Loucy (cell line): ENCODE data around the gene IL6.

Experiments used
- H2AFZ ChIP-seq: fragments of 200-600 bp; sonication (generic); 2 replicates; pipeline ENCODE4 v1.6.0; 2016; ENCODE audit warnings: antibody characterized with exemption, mild to moderate bottlenecking, low read length, moderate library complexity
- H3F3A ChIP-seq: fragments of 200-600 bp; 2 replicates; pipeline ENCODE4 v1.6.0; 2016; ENCODE audit warnings: antibody characterized with exemption, low read depth, mild to moderate bottlenecking
- H3K27me3 ChIP-seq: fragments of 200-600 bp; sonication (generic); 2 replicates; pipeline ENCODE4 v1.6.1; 2014; ENCODE audit warnings: low read length, mild to moderate bottlenecking; ENCODE audit not compliant: insufficient read depth, poor library complexity, severe bottlenecking
- H3K36me3 ChIP-seq: fragments of 200-600 bp; sonication (generic); 2 replicates; pipeline ENCODE4 v1.6.1; 2016; ENCODE audit warnings: low read length; ENCODE audit not compliant: insufficient read depth
- H3K4me1 ChIP-seq: fragments of 200-600 bp; sonication (generic); 2 replicates; pipeline ENCODE4 v1.5.1; 2014; ENCODE audit warnings: low read length, mild to moderate bottlenecking; ENCODE audit not compliant: insufficient read depth, poor library complexity, severe bottlenecking
- H3K4me2 ChIP-seq: fragments of 200-600 bp; sonication (generic); 2 replicates; pipeline ENCODE4 v1.6.0; 2014; ENCODE audit warnings: antibody characterized with exemption, low read length, low read depth, mild to moderate bottlenecking; ENCODE audit not compliant: poor library complexity, severe bottlenecking
- H3K4me3 ChIP-seq: fragments of 200-600 bp; sonication (generic); 2 replicates; pipeline ENCODE4 v1.5.1; 2014; ENCODE audit warnings: low read length, mild to moderate bottlenecking, mixed read lengths; ENCODE audit not compliant: poor library complexity, severe bottlenecking
- H3K79me2 ChIP-seq: fragments of 200-600 bp; sonication (generic); 2 replicates; pipeline ENCODE4 v1.6.1; 2014; ENCODE audit warnings: low read length; ENCODE audit not compliant: insufficient read depth
- H3K9ac ChIP-seq: fragments of 200-600 bp; sonication (generic); 2 replicates; pipeline ENCODE4 v1.6.0; 2014; ENCODE audit warnings: mild to moderate bottlenecking, low read depth, low read length, moderate library complexity; ENCODE audit not compliant: poor library complexity, severe bottlenecking
- H3K9me2 ChIP-seq: fragments of 200-600 bp; sonication (generic); replicated peaks from 2 replicates; pipeline ENCODE4 v1.6.1; 2016; ENCODE audit warnings: low read depth, low read length, mixed read lengths
- H3K9me3 ChIP-seq: fragments of 200-600 bp; sonication (generic); 2 replicates; pipeline ENCODE4 v1.6.1; 2014; ENCODE audit warnings: mild to moderate bottlenecking, antibody characterized with exemption, low read length, low read depth; ENCODE audit not compliant: insufficient read depth
- H4K20me1 ChIP-seq: fragments of 200-600 bp; sonication (generic); 2 replicates; pipeline ENCODE4 v1.6.0; 2014; ENCODE audit warnings: antibody characterized with exemption, low read length, mild to moderate bottlenecking; ENCODE audit not compliant: insufficient read depth, poor library complexity, severe bottlenecking
- EZH2phosphoT487 ChIP-seq: fragments of 200-600 bp; IDR thresholded peaks from 2 replicates; pipeline ENCODE4 v1.6.1; 2018; ENCODE audit warnings: antibody characterized with exemption, mild to moderate bottlenecking, moderate library complexity, borderline replicate concordance
- TF ChIP-seq, protein P1 (sequence below): fragments of 200-600 bp; sonication (generic); conservative IDR thresholded peaks from 2 replicates; pipeline ENCODE4 v1.5.1; 2014; ENCODE audit warnings: mild to moderate bottlenecking, antibody characterized with exemption, low read length

The IL6 gene

DNA sequence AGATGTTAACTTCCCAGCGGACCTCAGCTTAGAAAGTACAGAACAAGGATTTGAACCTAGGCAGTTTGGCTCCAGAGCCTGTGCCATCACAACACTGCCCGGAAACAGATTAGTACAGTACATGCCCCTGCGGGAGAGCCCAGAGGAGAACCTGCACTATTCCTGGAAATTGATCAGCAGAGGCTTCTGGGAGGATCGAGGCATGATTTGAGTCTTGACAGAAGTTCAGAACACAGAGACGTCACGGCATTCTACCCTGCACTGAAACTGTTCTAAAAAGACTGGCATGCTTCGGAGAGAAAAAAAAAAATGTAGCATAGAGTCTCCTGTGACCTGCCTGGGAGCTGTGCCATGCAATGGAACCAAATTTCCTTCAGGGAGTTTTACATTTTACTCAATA is 9.2 kb upstream of the IL6 start:
- no peaks in the 10 kb centered on the region for H3K79me2 ChIP-seq
- TF ChIP-seq EZH2phosphoT487, result no peak
- TF ChIP-seq, protein P1, sequence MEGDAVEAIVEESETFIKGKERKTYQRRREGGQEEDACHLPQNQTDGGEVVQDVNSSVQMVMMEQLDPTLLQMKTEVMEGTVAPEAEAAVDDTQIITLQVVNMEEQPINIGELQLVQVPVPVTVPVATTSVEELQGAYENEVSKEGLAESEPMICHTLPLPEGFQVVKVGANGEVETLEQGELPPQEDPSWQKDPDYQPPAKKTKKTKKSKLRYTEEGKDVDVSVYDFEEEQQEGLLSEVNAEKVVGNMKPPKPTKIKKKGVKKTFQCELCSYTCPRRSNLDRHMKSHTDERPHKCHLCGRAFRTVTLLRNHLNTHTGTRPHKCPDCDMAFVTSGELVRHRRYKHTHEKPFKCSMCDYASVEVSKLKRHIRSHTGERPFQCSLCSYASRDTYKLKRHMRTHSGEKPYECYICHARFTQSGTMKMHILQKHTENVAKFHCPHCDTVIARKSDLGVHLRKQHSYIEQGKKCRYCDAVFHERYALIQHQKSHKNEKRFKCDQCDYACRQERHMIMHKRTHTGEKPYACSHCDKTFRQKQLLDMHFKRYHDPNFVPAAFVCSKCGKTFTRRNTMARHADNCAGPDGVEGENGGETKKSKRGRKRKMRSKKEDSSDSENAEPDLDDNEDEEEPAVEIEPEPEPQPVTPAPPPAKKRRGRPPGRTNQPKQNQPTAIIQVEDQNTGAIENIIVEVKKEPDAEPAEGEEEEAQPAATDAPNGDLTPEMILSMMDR, result no peak
- H2AFZ ChIP-seq, result no peak overlapping the region
- H3K36me3 ChIP-seq, result no peaks in the 10 kb centered on the region
- no peak overlapping the region for H3K9ac ChIP-seq
- H3K9me2 ChIP-seq, result no peaks in the 10 kb centered on the region
- H4K20me1 ChIP-seq, result no peaks in the 10 kb centered on the region
- no peaks in the 10 kb centered on the region for H3K9me3 ChIP-seq
- H3K4me3 ChIP-seq, result no peak overlapping the region
- no peaks in the 10 kb centered on the region for H3F3A ChIP-seq
- H3K4me1 ChIP-seq, result no peaks in the 10 kb centered on the region
- H3K4me2 ChIP-seq, result no peak overlapping the region
- H3K27me3 ChIP-seq, result peaks cover 6% of the 10 kb centered on the region

DNA sequence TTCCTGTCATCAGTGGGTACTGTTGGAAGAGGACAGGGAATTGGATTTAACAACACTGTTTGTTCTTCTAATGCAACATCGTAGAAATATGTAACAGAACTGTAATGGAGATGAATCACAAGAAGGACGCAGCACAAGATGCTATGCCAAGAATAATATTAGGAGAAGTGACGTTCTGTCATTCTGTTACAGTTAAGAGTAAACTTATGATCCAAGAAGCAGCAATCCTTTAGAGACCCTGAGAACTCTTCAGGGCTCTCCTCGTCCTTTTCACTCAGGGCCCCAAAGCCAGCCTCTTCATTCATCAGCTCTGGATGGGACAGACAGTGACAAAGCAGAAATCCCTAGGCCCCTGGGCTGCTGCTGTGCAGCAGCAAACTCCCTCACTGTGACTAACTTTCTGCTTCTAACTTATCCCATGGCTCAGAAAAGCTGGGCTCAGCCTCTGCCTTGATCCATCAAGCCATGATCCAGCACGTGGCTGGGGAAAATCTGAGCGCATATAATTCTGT is 8.7 kb upstream of the IL6 start:
- no peak overlapping the region for H3K9ac ChIP-seq
- no peaks in the 10 kb centered on the region for H3K9me2 ChIP-seq
- H3K27me3 ChIP-seq, result peaks cover 6% of the 10 kb centered on the region
- no peaks in the 10 kb centered on the region for H3F3A ChIP-seq
- no peaks in the 10 kb centered on the region for H3K79me2 ChIP-seq
- no peak overlapping the region for H2AFZ ChIP-seq
- no peaks in the 10 kb centered on the region for H3K9me3 ChIP-seq
- H3K4me2 ChIP-seq, result no peak overlapping the region
- H4K20me1 ChIP-seq, result no peaks in the 10 kb centered on the region
- no peaks in the 10 kb centered on the region for H3K36me3 ChIP-seq
- H3K4me1 ChIP-seq, result no peaks in the 10 kb centered on the region
- TF ChIP-seq, protein P1, result no peak
- H3K4me3 ChIP-seq, result no peak overlapping the region

DNA sequence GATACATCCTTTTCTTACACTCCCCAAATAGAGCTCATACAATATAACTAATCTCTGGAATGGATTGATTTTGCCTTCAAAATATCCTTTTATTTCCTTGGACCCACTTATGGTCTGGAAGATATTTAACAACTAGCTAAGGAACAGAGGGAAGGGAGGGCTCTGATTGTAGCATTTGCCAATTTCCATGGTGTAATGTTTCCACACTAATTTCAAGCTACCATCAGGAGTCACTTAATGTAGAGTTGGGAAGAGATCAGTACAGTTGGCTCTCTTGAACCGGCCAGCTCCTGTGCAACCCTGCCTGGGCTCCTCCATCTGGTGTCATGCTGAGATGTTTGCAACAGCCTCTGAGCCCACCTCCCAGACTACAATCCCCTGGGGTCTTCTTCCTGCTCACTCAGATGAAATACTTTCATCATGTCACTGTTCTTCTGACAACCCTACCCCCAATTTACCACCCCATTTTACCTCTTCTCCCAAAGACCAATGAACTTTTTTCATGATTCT is 8.0 kb upstream of the IL6 start:
- no peaks in the 10 kb centered on the region for H3K9me2 ChIP-seq
- H3K9me3 ChIP-seq, result no peaks in the 10 kb centered on the region
- H3K4me1 ChIP-seq, result no peaks in the 10 kb centered on the region
- H3K79me2 ChIP-seq, result no peaks in the 10 kb centered on the region
- H3K27me3 ChIP-seq, result peaks cover 6% of the 10 kb centered on the region
- H3K4me3 ChIP-seq, result no peak overlapping the region
- no peaks in the 10 kb centered on the region for H4K20me1 ChIP-seq
- H3K4me2 ChIP-seq, result no peak overlapping the region
- no peaks in the 10 kb centered on the region for H3F3A ChIP-seq
- H3K36me3 ChIP-seq, result no peaks in the 10 kb centered on the region
- TF ChIP-seq, protein P1, result no peak
- no peak overlapping the region for H3K9ac ChIP-seq
- H2AFZ ChIP-seq, result no peak overlapping the region
